ENCODE results near the gene CCDC57. TPM values are rescaled to one million over a fixed set of nuclear protein-coding genes. Genes with fewer than 3 reads are reported as not detected.

CCDC57 gene
- total RNA-seq, 2 experiments from 2014 or later = 56.6 to 64.2 TPM

- ATAC-seq (no peak), DNase-seq (no peak)
- Mint-ChIP-seq H3K9me3 (no peaks in the 10 kb centered on the region), H3K36me3 (ENCODE audit: low read depth) (peaks cover 12% of the 10 kb centered on the region), H3K4me3 (no peak overlapping the region), H3K27me3 (no peaks in the 10 kb centered on the region), H3K27ac (no peak overlapping the region), H3K4me1 (ENCODE audit: low read depth) (no peaks in the 10 kb centered on the region)
- no peak for TF ChIP-seq CTCF (IDR thresholded peaks at IDR 0.05)
- intact Hi-C loops (cut with micrococcal nuclease) = no loop called here
- ChIA-PET POLR2A (no interaction called here), CTCF (interaction anchor here (0.9 kb wide), 1 partner anchor 48 kb away, joined by 3 read pairs; no protein-coding TSS in a partner anchor)
Measured at GRCh38 chr17:82188001-82188961, 24.4 kb downstream of the CCDC57 start.

GRCh38 chr17:82187500-82187899 is 25.1 kb downstream of the CCDC57 start:
- intact Hi-C loops (cut with micrococcal nuclease) = no loop called here

GRCh38 chr17:82186221-82186620 is 26.4 kb downstream of the CCDC57 start:
- Mint-ChIP-seq H3K9me3 (no peaks in the 10 kb centered on the region), H3K27me3 (no peaks in the 10 kb centered on the region), H3K4me1 (ENCODE audit: low read depth) (no peaks in the 10 kb centered on the region), H3K4me3 (no peak overlapping the region), H3K36me3 (ENCODE audit: low read depth) (peaks cover 11% of the 10 kb centered on the region), H3K27ac (no peak overlapping the region)
- POLR2A ChIA-PET = no interaction called here
- DNase-seq = no peak
- no peak for TF ChIP-seq CTCF (IDR thresholded peaks at IDR 0.05)
- CTCF ChIA-PET = interaction anchor here (0.8 kb wide), 1 partner anchor 32 kb away, joined by 3 read pairs; no protein-coding TSS in a partner anchor
- intact Hi-C loops (cut with micrococcal nuclease) = no loop called here
- no peak for ATAC-seq

More at GRCh38 chr17:82187500-82187899, 25.1 kb downstream of the CCDC57 start:
- no peaks in the 10 kb centered on the region for H3K27me3 Mint-ChIP-seq
- TF ChIP-seq CTCF (IDR thresholded peaks at IDR 0.05) = no peak
- ATAC-seq (no peak), DNase-seq (no peak)
- peaks cover 10% of the 10 kb centered on the region for H3K36me3 Mint-ChIP-seq (ENCODE audit: low read depth)
- CTCF ChIA-PET = interaction anchor here (0.9 kb wide), 1 partner anchor 49 kb away, joined by 3 read pairs; no protein-coding TSS in a partner anchor
- POLR2A ChIA-PET = no interaction called here
- H3K4me1 Mint-ChIP-seq (ENCODE audit: low read depth) = no peaks in the 10 kb centered on the region
- no peak overlapping the region for H3K4me3 Mint-ChIP-seq
- H3K9me3 Mint-ChIP-seq = no peaks in the 10 kb centered on the region
- H3K27ac Mint-ChIP-seq = no peak overlapping the region

- POLR2A ChIA-PET = no interaction called here
- DNase-seq = no peak
- CTCF ChIA-PET = no interaction called here
- Mint-ChIP-seq H3K27ac (no peak overlapping the region), H3K4me3 (no peak overlapping the region), H3K36me3 (ENCODE audit: low read depth) (peaks cover 12% of the 10 kb centered on the region), H3K27me3 (no peaks in the 10 kb centered on the region), H3K9me3 (no peaks in the 10 kb centered on the region), H3K4me1 (ENCODE audit: low read depth) (no peaks in the 10 kb centered on the region)
- intact Hi-C loops (cut with micrococcal nuclease) = no loop called here
- TF ChIP-seq CTCF (IDR thresholded peaks at IDR 0.05) = no peak
- no peak for ATAC-seq
Measured at GRCh38 chr17:82184761-82185160, 27.9 kb downstream of the CCDC57 start.

Measured in activated CD8-positive, alpha-beta T cell treated with anti-CD3 and anti-CD28 coated beads for 36 hours (primary cell).